K562 treated with DMSO at 1 percent for 12 hours (cell line): ENCODE measurements around the gene ZNF41. TPM values are rescaled to one million over a fixed set of nuclear protein-coding genes. Genes with fewer than 3 reads are reported as not detected.

Source experiments
- total RNA-seq: library from RNA; unstranded; fragments of 300-600 nt; gene quantifications from 2 replicates; pipeline ENCODE4 v1.2.3, GENCODE V29; 2022; ENCODE audit not compliant: insufficient read depth

The ZNF41 gene
- total RNA-seq, result 1.1 and 5.5 TPM in 2 replicates

DNA sequence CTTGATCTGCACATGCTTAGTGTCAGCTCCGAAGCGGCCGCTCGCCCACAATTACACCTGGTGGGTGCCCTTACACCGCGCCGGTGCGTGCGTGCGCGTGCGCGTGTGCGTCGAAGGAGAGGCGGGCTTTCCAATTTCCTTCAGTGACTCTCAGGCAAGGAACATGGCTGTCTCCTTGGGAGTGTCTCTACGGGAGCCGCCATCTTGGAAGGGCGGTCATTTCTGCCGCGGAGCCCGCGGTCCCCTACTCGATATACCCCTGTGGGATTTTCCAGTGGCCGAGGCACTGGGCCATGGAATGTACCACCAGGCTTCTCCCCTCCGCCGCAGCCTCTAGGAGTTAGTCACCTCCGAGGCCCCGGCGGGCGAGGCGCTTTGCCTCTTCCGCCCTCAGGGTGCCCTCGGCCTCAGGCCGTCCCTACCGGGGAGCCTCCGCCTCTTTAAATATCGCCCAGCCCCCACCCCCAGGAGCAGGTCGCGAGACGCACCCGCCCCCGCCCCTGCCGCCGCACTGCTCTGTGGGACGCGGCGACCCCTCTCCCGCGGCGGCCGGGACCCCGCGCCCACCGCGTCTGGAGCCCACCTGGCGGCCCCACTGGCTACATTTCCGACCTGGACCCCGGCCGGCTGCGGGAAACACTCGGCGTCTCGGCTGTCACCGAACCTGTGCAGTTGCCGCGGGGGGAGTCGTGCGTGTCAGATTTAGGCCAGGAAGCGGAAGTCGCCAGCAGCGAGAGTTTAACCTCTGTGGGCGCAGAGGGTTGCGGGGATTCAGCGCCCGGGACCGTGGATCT lies at the start of gene ZNF41:
TSS of gene ZNF41 (minus strand) at position 711 of the 794 bp plus-strand sequence. CDS start 15,741 bp downstream, outside the sequence.

Other genes with a start within 250 kb of the ZNF41 start
- gene ZNF157, start 112.6 kb downstream of the ZNF41 start, total RNA-seq, result not detected in 2 replicates
- gene ARAF, start 78.0 kb upstream of the ZNF41 start, total RNA-seq, result 35.0 and 52.6 TPM in 2 replicates
- gene TIMP1, start 99.2 kb upstream of the ZNF41 start, total RNA-seq, result 317 and 357 TPM in 2 replicates
- 0.25 and 0.73 TPM in 2 replicates for gene SYN1, start 136.6 kb upstream of the ZNF41 start, total RNA-seq
- 7.3 and 9.4 TPM in 2 replicates for gene CFP, start 146.7 kb upstream of the ZNF41 start, total RNA-seq
- gene ELK1, start 167.3 kb upstream of the ZNF41 start, total RNA-seq, result 30.8 and 56.6 TPM in 2 replicates
- gene UXT, start 176.0 kb upstream of the ZNF41 start, total RNA-seq, result 337 and 382 TPM in 2 replicates